ENCODE measurements around the gene ATXN7L1. TPM values are rescaled to one million over a fixed set of nuclear protein-coding genes. Genes with fewer than 3 reads are reported as not detected.

Gene ATXN7L1
- total and polyA plus RNA-seq, 2 of the 8 experiments (the other 6 are each of a cell fraction or from before 2014, with no cell fraction given), result 14.3 to 34.0 TPM

DNA sequence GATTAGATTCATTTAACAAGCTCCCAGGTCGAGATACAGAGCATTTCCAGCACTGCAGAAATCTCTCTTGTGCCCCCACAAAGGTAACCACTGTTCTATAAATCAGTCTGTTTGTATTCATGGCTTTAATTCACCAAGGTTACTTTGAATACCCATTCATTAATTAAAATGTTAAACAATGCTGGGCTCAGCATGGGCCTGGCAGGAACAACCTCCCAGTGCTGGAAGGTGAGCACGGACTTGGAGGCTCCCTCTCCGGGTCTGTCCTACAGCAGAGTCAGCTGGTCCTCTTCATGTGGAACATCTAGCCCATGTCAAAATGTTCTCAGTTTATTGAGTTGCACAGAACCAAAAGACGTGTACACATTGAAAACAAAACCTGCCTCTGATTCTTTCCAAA lies 279.5 kb downstream of the ATXN7L1 start:
- Histone ChIP-seq H4K5ac (ENCODE audit: insufficient read length, low read depth, low read length) (no peak overlapping the region), H3K4me1 (replicated peaks in 1 of 4; ENCODE audit: control insufficient read depth in 3 of 4, insufficient read depth in 4 of 4, low read length in 3 of 4) (peaks cover 0 to 14% (median 6%) of the 10 kb centered on the region in 4 experiments; a peak in 4 of 7 replicates), H4K20me1 (replicated peaks in 1 of 2; ENCODE audit: control insufficient read depth in 1 of 2, insufficient read depth in 2 of 2, low read length in 2 of 2) (no peaks in the 10 kb centered on the region), H3K23me2 (ENCODE audit: low read depth, low read length) (no peaks in the 10 kb centered on the region), H3K14ac (ENCODE audit: insufficient read length) (no peak overlapping the region), H3K4me2 (ENCODE audit: insufficient read depth in 1 of 2, low read depth in 2 of 2, low read length in 2 of 2) (peak overlapping the region; percentile 7 to 40; a peak in 2 of 4 replicates), H2BK20ac (ENCODE audit: low read length) (no peak overlapping the region), H2BK12ac (ENCODE audit: low read depth, low read length) (no peak overlapping the region), H3K9ac (replicated peaks in 1 of 4; ENCODE audit: extremely low read depth in 1 of 4, low read depth in 3 of 4, low read length in 3 of 4) (no peak overlapping the region), H3K36me3 (ENCODE audit: control insufficient read depth in 2 of 4, insufficient read depth in 4 of 4, low read length in 3 of 4) (no peaks in the 10 kb centered on the region), H3K79me1 (ENCODE audit: low read depth, low read length) (no peaks in the 10 kb centered on the region), H3K27ac (ENCODE audit: low read depth, low read length) (no peak overlapping the region), H4K91ac (replicated peaks; ENCODE audit: insufficient read length, low read length) (no peak overlapping the region), H3K18ac (ENCODE audit: extremely low read depth, low read length) (no peak overlapping the region), H2BK15ac (ENCODE audit: low read length) (no peak overlapping the region), H2AK5ac (ENCODE audit: low read depth, low read length) (no peak overlapping the region), H3K27me3 (replicated peaks in 1 of 4; ENCODE audit: control insufficient read depth in 3 of 4, extremely low read depth in 1 of 4, insufficient read depth in 3 of 4, low read length in 3 of 4) (no peaks in the 10 kb centered on the region), H3K4me3 (ENCODE audit: extremely low read depth in 1 of 4, insufficient read depth in 2 of 4, low read depth in 3 of 4, low read length in 4 of 4) (peak overlapping the region in 1 of 4 experiments; percentile 24; a peak in 1 of 8 replicates), H3K23ac (ENCODE audit: insufficient read length) (no peak overlapping the region), H3K56ac (replicated peaks; ENCODE audit: insufficient read length, low read depth, low read length) (no peak overlapping the region), H2AFZ (ENCODE audit: low read length) (no peak overlapping the region), H2BK5ac (ENCODE audit: low read depth, low read length) (no peak overlapping the region), H3K4ac (replicated peaks; ENCODE audit: insufficient read length, low read depth, low read length) (no peak overlapping the region), H4K8ac (ENCODE audit: extremely low read depth, insufficient read depth, low read length) (no peak overlapping the region), H3K79me2 (ENCODE audit: control insufficient read depth in 1 of 2, insufficient read depth in 2 of 2, low read length in 2 of 2) (no peaks in the 10 kb centered on the region), H3K9me3 (ENCODE audit: insufficient read depth in 2 of 2, low read depth in 1 of 2, low read length in 1 of 2) (no peaks in the 10 kb centered on the region), H2BK120ac (replicated peaks; ENCODE audit: low read depth, low read length) (no peak overlapping the region)
- FAIRE-seq (no peak), DNase-seq (ENCODE audit: low read depth in 1 of 2, low spot score in 2 of 2) (peak in 1 of 2 experiments; percentile 39)
- 46% methylated on average over 4 of the region's 4 CpGs; no CpG with 5 or more reads in 1 of the 2 experiments for WGBS, 2 experiments (ENCODE audit: extremely low coverage in 1 of 2, insufficient coverage in 1 of 2, insufficient read length in 1 of 2, insufficient replicate concordance in 2 of 2, low coverage in 1 of 2, low lambda C conversion rate in 2 of 2, missing lambda C conversion rate in 1 of 2)
- ChIA-PET CTCF (ENCODE audit: partially characterized antibody) (interaction anchor here (0.6 to 1.3 kb wide), 3 partner anchors 16 to 195 kb away, joined by 3 to 4 read pairs (median 3); partner anchors contain the start of gene EFCAB10), POLR2A (ENCODE audit: partially characterized antibody) (interaction anchor here (1.7 kb wide), 1 partner anchor 12 kb away, joined by 4 read pairs; no protein-coding TSS in a partner anchor)
- TF ChIP-seq KDM1A (IDR thresholded peaks at IDR 0.05; ENCODE audit: borderline replicate concordance, low read length), result no peak
- TF ChIP-seq NANOG (IDR thresholded peaks at IDR 0.05; ENCODE audit: insufficient read depth, low read depth, low read length, poor library complexity, severe bottlenecking), result peak; percentile 56

Data from H1 (cell line).